ENCODE measurements around the gene TRPV6. TPM values are rescaled to one million over a fixed set of nuclear protein-coding genes. Genes with fewer than 3 reads are reported as not detected.

TRPV6 gene
- polyA plus RNA-seq, 1 donor (not counting 4 experiments of a cell fraction or from before 2014, with no cell fraction given), result 1.5 TPM

DNA sequence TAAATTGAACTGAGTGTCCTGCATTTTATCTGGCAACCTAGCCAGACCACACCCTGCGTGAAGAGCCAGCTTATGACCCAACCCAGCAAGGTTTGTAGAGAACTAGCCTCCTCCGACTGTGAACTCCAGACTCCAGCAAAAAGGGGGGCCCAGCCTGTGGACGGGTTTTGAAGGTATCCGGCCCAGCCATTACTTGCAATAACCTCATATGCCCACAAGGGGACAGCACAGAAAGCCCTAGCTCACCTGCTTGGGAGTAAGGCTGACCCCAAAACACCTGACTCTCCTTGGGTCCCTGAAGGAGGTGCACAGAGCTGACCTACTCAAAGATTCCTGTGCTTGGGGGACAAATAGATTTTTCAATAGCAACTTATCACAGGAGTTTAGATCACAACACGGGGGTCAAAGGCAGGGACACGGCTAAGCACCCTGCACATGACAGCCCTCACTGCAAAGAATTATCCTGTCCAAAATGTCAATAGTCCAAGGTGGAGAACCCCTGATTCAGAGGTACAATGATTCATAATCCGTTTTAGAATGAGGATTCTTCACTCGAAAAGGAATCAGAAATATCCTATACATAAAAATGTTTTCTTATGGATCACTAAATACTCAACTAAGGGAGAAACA lies 4.6 kb downstream of the TRPV6 start:
- H3K4me3 ChIP-seq (ENCODE audit: control insufficient read depth in 2 of 3, extremely low read depth in 1 of 3, insufficient read depth in 2 of 3, low read depth in 1 of 3, low read length in 3 of 3), result no peak overlapping the region
- no peak overlapping the region for H3K27ac ChIP-seq (ENCODE audit: control insufficient read depth, insufficient read depth, low read length)
- H3K9me3 ChIP-seq (ENCODE audit: control insufficient read depth, low read depth, low read length), result no peaks in the 10 kb centered on the region
- dilution Hi-C loops (cut with MboI; ENCODE audit: extremely low pct_ligation_motif_present, low sequenced_read_pairs), result no loop called here
- TF ChIP-seq EZH2 (IDR thresholded peaks at IDR 0.05; ENCODE audit: low read length), result no peak
- TF ChIP-seq, protein P1, sequence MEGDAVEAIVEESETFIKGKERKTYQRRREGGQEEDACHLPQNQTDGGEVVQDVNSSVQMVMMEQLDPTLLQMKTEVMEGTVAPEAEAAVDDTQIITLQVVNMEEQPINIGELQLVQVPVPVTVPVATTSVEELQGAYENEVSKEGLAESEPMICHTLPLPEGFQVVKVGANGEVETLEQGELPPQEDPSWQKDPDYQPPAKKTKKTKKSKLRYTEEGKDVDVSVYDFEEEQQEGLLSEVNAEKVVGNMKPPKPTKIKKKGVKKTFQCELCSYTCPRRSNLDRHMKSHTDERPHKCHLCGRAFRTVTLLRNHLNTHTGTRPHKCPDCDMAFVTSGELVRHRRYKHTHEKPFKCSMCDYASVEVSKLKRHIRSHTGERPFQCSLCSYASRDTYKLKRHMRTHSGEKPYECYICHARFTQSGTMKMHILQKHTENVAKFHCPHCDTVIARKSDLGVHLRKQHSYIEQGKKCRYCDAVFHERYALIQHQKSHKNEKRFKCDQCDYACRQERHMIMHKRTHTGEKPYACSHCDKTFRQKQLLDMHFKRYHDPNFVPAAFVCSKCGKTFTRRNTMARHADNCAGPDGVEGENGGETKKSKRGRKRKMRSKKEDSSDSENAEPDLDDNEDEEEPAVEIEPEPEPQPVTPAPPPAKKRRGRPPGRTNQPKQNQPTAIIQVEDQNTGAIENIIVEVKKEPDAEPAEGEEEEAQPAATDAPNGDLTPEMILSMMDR (optimal IDR thresholded peaks at IDR 0.05 in 1 of 3, IDR thresholded peaks at IDR 0.05 in 1 of 3, conservative IDR thresholded peaks at IDR 0.05 in 1 of 3; ENCODE audit: extremely low read depth in 1 of 3, insufficient read depth in 2 of 3, low read length in 3 of 3), result peak; percentile 87 to 96 (median 90)
- no peak overlapping the region for H3K4me2 ChIP-seq (ENCODE audit: control insufficient read depth, extremely low read depth, insufficient read depth, low read depth, low read length)
- no peaks in the 10 kb centered on the region for H3K79me2 ChIP-seq (ENCODE audit: control insufficient read depth, insufficient read depth, low read length)
- H3K27me3 ChIP-seq (ENCODE audit: control insufficient read depth, extremely low read depth, insufficient read depth, low read length), result no peaks in the 10 kb centered on the region
- H4K20me1 ChIP-seq (ENCODE audit: control insufficient read depth, extremely low read depth, insufficient read depth, low read length), result no peaks in the 10 kb centered on the region
- H3K9me1 ChIP-seq (ENCODE audit: control insufficient read depth, extremely low read depth, insufficient read depth, low read length), result no peaks in the 10 kb centered on the region
- DNase-seq (ENCODE audit: low read depth, low spot score), result no peak
- no peak overlapping the region for H3K9ac ChIP-seq (ENCODE audit: control insufficient read depth, extremely low read depth, insufficient read depth, low read length)
- peaks cover 7% of the 10 kb centered on the region for H3K4me1 ChIP-seq (ENCODE audit: control insufficient read depth, extremely low read depth, insufficient read depth, low read length)
- H2AFZ ChIP-seq (ENCODE audit: control insufficient read depth, low read length), result no peak overlapping the region
- no peak for FAIRE-seq
- no peaks in the 10 kb centered on the region for H3K36me3 ChIP-seq (ENCODE audit: control insufficient read depth in 2 of 2, extremely low read depth in 1 of 2, insufficient read depth in 2 of 2, low read length in 2 of 2)

DNA sequence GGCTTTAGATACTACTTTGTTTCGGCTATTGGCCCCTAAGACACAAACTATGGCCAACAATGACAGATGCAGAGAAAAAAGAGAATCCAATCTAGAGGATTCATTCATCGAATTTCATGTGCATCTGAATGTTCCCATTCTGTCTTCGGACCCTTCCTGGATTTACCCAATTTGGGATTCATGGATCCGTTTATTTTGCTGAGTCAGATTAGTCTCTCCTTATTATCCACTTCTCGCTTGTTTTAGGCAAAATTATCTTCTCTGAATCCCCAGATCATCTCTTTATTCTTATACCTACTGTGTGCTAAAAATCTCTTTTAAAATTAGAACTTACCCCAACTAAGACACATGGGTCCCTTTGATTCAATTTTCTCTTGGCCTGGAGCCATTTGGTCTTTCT lies 6.5 kb downstream of the TRPV6 start:
- dilution Hi-C loops (cut with MboI; ENCODE audit: extremely low pct_ligation_motif_present, low sequenced_read_pairs), result no loop called here
- Histone ChIP-seq H3K4me2 (ENCODE audit: control insufficient read depth, extremely low read depth, insufficient read depth, low read depth, low read length) (no peak overlapping the region), H3K9me3 (ENCODE audit: control insufficient read depth, low read depth, low read length) (no peaks in the 10 kb centered on the region)

More for the DNA sequence above, 6.5 kb downstream of the TRPV6 start:
- DNase-seq (ENCODE audit: low read depth, low spot score) (no peak), FAIRE-seq (no peak)
- Histone ChIP-seq H3K9me1 (ENCODE audit: control insufficient read depth, extremely low read depth, insufficient read depth, low read length) (no peaks in the 10 kb centered on the region), H3K27ac (ENCODE audit: control insufficient read depth, insufficient read depth, low read length) (no peak overlapping the region), H3K79me2 (ENCODE audit: control insufficient read depth, insufficient read depth, low read length) (no peaks in the 10 kb centered on the region), H4K20me1 (ENCODE audit: control insufficient read depth, extremely low read depth, insufficient read depth, low read length) (no peaks in the 10 kb centered on the region), H2AFZ (ENCODE audit: control insufficient read depth, low read length) (no peak overlapping the region), H3K36me3 (ENCODE audit: control insufficient read depth in 2 of 2, extremely low read depth in 1 of 2, insufficient read depth in 2 of 2, low read length in 2 of 2) (no peaks in the 10 kb centered on the region), H3K4me3 (ENCODE audit: control insufficient read depth in 2 of 3, extremely low read depth in 1 of 3, insufficient read depth in 2 of 3, low read depth in 1 of 3, low read length in 3 of 3) (no peak overlapping the region), H3K4me1 (ENCODE audit: control insufficient read depth, extremely low read depth, insufficient read depth, low read length) (peaks cover 7% of the 10 kb centered on the region), H3K27me3 (ENCODE audit: control insufficient read depth, extremely low read depth, insufficient read depth, low read length) (no peaks in the 10 kb centered on the region), H3K9ac (ENCODE audit: control insufficient read depth, extremely low read depth, insufficient read depth, low read length) (no peak overlapping the region)
- no peak for TF ChIP-seq EZH2 (IDR thresholded peaks at IDR 0.05; ENCODE audit: low read length)
- TF ChIP-seq, protein P1 (optimal IDR thresholded peaks at IDR 0.05 in 1 of 3, IDR thresholded peaks at IDR 0.05 in 1 of 3, conservative IDR thresholded peaks at IDR 0.05 in 1 of 3; ENCODE audit: extremely low read depth in 1 of 3, insufficient read depth in 2 of 3, low read length in 3 of 3), result no peak
